Thyroid gland (tissue), 4 donors: Measurements from ENCODE around the gene MRPL14. TPM values are rescaled to one million over a fixed set of nuclear protein-coding genes. Genes with fewer than 3 reads are reported as not detected.

Experiments
- DNase-seq, 2 donors: peaks; one replicate each; pipeline ENCODE4 v3.0.0-alpha.2; 2019
- H3K27ac ChIP-seq, 3 donors: fragments of 200-600 bp; sonication (generic); 1 replicate in 2 of 3; 2 replicates in 1 of 3; pipeline ENCODE4 v1.5.1; 2016 to 2019; ENCODE audit warnings: mild to moderate bottlenecking in 1 of 3, moderate library complexity in 1 of 3
- H3K27me3 ChIP-seq: fragments of 200-600 bp; sonication (generic); one replicate; pipeline ENCODE4 v1.5.1; 2019
- H3K36me3 ChIP-seq, 2 donors: fragments of 200-600 bp; sonication (generic); one replicate each; pipeline ENCODE4 v1.5.1; 2016 to 2019
- H3K4me1 ChIP-seq, 2 donors: fragments of 200-600 bp; sonication (generic); one replicate each; pipeline ENCODE4 v1.5.1; 2017 to 2019
- H3K4me3 ChIP-seq, 3 donors: fragments of 200-600 bp; sonication (generic); replicated peaks in 1 of 3; 1 replicate in 2 of 3; 2 replicates in 1 of 3; pipeline ENCODE4 v1.5.1; 2016; ENCODE audit warnings: mild to moderate bottlenecking in 1 of 3
- H3K9me3 ChIP-seq: fragments of 200-600 bp; sonication (generic); one replicate; pipeline ENCODE4 v1.5.1; 2017
- CTCF ChIP-seq, 6 experiments: fragments of 200-600 bp in 3 of 6; fragments of 450-650 bp in 3 of 6; sonication (generic) in 3 of 6; IDR thresholded peaks; one replicate each; pipeline ENCODE4 v1.5.1; 2016 to 2019; ENCODE audit warnings: antibody characterized with exemption in 6 of 6, mild to moderate bottlenecking in 2 of 6, inconsistent platforms in 1 of 6, moderate library complexity in 1 of 6
- POLR2A ChIP-seq, 2 donors: fragments of 450-650 bp; IDR thresholded peaks; one replicate each; pipeline ENCODE4 v1.6.1; 2017; ENCODE audit warnings: antibody characterized with exemption in 2 of 2, mild to moderate bottlenecking in 2 of 2, moderate library complexity in 1 of 2
- WGBS, 2 donors: methylation state at CpG; one replicate each; pipeline ENCODE4 v1.1.5; 2017; 5-methylcytosine and 5-hydroxymethylcytosine counted together
- intact Hi-C: fragments of 100-400 bp; cut with DNase I; formaldehyde crosslinking; loops from one replicate; pipeline ENCODE4 v1.15.1; 2023
- total RNA-seq, 4 donors: library from RNA; depleted of rRNA; stranded (reverse); fragments of >200 nt; gene quantifications; one replicate each; pipeline ENCODE4 v1.2.3, GENCODE V29; 2016

The MRPL14 gene
- total RNA-seq, 4 donors from 2014 or later, result 26.5 to 80.5 (median 31.1) TPM

- no peaks in the 10 kb centered on the region for H3K9me3 ChIP-seq
- H3K4me1 ChIP-seq, result no peaks in the 10 kb centered on the region
- TF ChIP-seq CTCF (IDR thresholded peaks at IDR 0.05) (no peak), POLR2A (IDR thresholded peaks at IDR 0.05) (no peak)
- H3K4me3 ChIP-seq, result no peak overlapping the region
- H3K36me3 ChIP-seq, result peaks cover 15 to 18% of the 10 kb centered on the region in 2 donors
- 94 to 97% methylated on average over 1 of the region's 1 CpG for WGBS, 2 donors
- no peak for DNase-seq
- intact Hi-C loops, result no loop called here
- H3K27ac ChIP-seq, result no peak overlapping the region
- H3K27me3 ChIP-seq, result no peaks in the 10 kb centered on the region
Observed at GRCh38 chr6:44143731-44144130, 16.5 kb upstream of the MRPL14 start.

GRCh38 chr6:44142835-44143234, 15.6 kb upstream of the MRPL14 start:
- Histone ChIP-seq H3K27me3 (no peaks in the 10 kb centered on the region), H3K9me3 (no peaks in the 10 kb centered on the region), H3K27ac (no peak overlapping the region), H3K4me1 (no peaks in the 10 kb centered on the region), H3K36me3 (peaks cover 15% of the 10 kb centered on the region in 2 donors), H3K4me3 (no peak overlapping the region)
- whole genome bisulfite sequencing, 2 donors, result 96 to 100% methylated on average over 1 of the region's 1 CpG
- TF ChIP-seq CTCF (IDR thresholded peaks at IDR 0.05) (no peak), POLR2A (IDR thresholded peaks at IDR 0.05) (no peak)
- DNase-seq, result no peak
- intact Hi-C loops, result no loop called here

GRCh38 chr6:44139351-44139743, 12.1 kb upstream of the MRPL14 start:
- no peak overlapping the region for H3K4me3 ChIP-seq
- H3K27me3 ChIP-seq, result no peaks in the 10 kb centered on the region
- intact Hi-C loops, result loop anchor here (5.0 kb wide), 1 partner anchor 37 kb away; no protein-coding TSS in a partner anchor
- no peaks in the 10 kb centered on the region for H3K4me1 ChIP-seq
- H3K9me3 ChIP-seq, result no peaks in the 10 kb centered on the region
- no peak overlapping the region for H3K27ac ChIP-seq
- peaks cover 12 to 19% of the 10 kb centered on the region in 2 donors for H3K36me3 ChIP-seq
- TF ChIP-seq POLR2A (IDR thresholded peaks at IDR 0.05), result no peak
- DNase-seq, result no peak
- 90 to 97% methylated on average over 10 of the region's 10 CpGs for WGBS, 2 donors

- no peaks in the 10 kb centered on the region for H3K4me1 ChIP-seq
- WGBS, 2 donors, result 74 to 83% methylated on average over 4 to 6 of the region's 6 CpGs
- no peak overlapping the region for H3K4me3 ChIP-seq
- no peak for DNase-seq
- no peak for TF ChIP-seq POLR2A (IDR thresholded peaks at IDR 0.05)
- no peak for TF ChIP-seq CTCF (IDR thresholded peaks at IDR 0.05)
- intact Hi-C loops, result loop anchor here (5.0 kb wide), 1 partner anchor 37 kb away; no protein-coding TSS in a partner anchor
- no peak overlapping the region for H3K27ac ChIP-seq
- no peaks in the 10 kb centered on the region for H3K9me3 ChIP-seq
- H3K27me3 ChIP-seq, result no peaks in the 10 kb centered on the region
- H3K36me3 ChIP-seq, result peaks cover 12 to 19% of the 10 kb centered on the region in 2 donors
Observed at GRCh38 chr6:44138717-44139350, 11.6 kb upstream of the MRPL14 start.

- 90 to 96% methylated on average over 7 of the region's 7 CpGs for WGBS, 2 donors
- Histone ChIP-seq H3K4me3 (no peak overlapping the region), H3K27ac (no peak overlapping the region), H3K9me3 (no peaks in the 10 kb centered on the region), H3K27me3 (no peaks in the 10 kb centered on the region), H3K36me3 (peaks cover 5 to 19% of the 10 kb centered on the region in 2 donors), H3K4me1 (peaks cover 0 to 4% of the 10 kb centered on the region in 2 donors)
- intact Hi-C loops, result loop anchor here (5.0 kb wide), 1 partner anchor 34 kb away; no protein-coding TSS in a partner anchor
- DNase-seq, result no peak
- TF ChIP-seq CTCF (IDR thresholded peaks at IDR 0.05) (no peak), POLR2A (IDR thresholded peaks at IDR 0.05) (no peak)
Observed at GRCh38 chr6:44135875-44136274, 8.6 kb upstream of the MRPL14 start.
